HG03064 (cell line): ENCODE data around the gene USP2.

Experiments used
- ATAC-seq: cut with Tn5 transposase; IDR thresholded peaks from one replicate; pipeline ENCODE4 v1.9.1; 2021; ENCODE audit warnings: low read depth; ENCODE audit not compliant: unreplicated experiment

USP2 gene, protein sequence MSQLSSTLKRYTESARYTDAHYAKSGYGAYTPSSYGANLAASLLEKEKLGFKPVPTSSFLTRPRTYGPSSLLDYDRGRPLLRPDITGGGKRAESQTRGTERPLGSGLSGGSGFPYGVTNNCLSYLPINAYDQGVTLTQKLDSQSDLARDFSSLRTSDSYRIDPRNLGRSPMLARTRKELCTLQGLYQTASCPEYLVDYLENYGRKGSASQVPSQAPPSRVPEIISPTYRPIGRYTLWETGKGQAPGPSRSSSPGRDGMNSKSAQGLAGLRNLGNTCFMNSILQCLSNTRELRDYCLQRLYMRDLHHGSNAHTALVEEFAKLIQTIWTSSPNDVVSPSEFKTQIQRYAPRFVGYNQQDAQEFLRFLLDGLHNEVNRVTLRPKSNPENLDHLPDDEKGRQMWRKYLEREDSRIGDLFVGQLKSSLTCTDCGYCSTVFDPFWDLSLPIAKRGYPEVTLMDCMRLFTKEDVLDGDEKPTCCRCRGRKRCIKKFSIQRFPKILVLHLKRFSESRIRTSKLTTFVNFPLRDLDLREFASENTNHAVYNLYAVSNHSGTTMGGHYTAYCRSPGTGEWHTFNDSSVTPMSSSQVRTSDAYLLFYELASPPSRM

DNA sequence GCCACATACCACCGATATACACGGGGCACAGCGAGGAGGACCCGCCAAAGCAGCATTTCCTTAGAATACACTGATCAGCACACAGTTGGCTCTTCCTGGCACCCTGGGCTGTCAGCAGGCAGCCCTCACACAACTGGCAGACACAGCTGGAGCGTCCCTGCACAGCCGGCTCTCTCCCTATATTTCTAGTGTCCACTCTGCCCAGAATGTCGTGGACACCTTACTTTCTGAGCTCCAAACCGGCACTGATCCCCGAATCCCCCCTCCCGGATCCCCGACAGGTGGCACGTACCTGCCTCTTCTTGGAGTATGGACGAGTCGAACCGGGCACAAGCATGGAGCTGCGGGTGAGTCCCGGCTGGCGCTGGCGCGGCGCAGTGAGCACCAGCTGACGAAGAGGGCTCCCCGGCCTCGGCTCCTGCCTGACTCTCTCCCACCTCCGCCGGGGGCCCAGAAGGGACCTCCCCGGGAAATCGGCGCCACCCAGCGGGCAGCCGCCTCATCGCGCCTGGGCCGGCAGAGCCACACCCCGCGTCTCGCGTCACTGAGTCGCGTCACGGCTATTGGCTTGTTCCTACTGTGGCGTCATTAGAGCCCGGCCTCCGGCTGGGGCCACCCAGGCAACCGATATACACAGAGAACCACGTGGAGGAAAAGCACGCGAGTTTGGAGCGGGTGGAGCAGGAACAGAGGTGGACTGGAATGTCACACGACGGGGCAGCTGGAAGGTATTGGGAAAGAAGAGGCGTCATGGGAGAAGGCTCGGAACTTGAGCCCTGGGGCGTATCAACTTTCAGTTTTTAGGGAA, at the start of gene USP2:
Gene USP2 (minus strand): TSS at position 510 of the 808 bp plus-strand sequence. CDS start 8,210 bp downstream, outside the sequence.
- ATAC-seq, result peak; percentile 94

DNA sequence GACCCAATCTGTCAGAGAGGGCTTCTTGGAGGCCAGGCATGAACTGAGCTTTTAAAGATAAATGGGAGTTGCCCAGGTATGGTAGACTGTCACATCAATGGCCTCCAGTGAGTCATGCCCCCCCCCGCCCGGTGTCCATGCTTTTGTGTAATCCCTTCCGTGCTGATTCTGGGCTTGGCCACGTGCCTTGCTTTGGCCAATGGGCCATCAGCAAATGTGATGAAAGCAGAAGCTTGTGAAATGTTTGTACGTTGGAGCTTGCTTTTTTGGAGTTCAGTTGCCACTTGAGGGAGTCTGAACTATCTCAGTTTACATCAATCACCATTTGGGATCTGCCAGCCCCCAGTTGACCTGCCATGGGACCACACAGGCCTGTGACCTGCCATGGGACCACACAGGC, 45.8 kb upstream of the USP2 start:
- ATAC-seq, result no peak

DNA sequence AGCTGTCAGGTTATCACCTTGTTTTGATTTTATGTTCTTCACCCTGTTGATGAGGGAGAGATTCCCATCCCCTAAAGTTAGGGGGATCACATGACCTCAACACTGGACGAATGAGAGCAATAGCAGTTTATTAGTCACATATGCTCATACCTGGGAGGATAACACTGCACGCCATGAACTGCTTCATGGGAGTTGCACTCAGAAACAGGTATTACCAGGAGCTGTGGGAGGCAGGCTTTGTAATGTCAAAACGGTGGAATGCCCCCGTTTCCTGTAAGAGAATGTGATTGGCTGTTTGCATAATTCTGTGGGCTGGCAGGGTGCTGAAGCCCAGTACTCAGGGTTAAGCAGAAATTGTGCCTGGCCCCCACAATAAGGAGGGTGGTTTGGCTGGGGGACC, 44.7 kb upstream of the USP2 start:
- no peak for ATAC-seq

DNA sequence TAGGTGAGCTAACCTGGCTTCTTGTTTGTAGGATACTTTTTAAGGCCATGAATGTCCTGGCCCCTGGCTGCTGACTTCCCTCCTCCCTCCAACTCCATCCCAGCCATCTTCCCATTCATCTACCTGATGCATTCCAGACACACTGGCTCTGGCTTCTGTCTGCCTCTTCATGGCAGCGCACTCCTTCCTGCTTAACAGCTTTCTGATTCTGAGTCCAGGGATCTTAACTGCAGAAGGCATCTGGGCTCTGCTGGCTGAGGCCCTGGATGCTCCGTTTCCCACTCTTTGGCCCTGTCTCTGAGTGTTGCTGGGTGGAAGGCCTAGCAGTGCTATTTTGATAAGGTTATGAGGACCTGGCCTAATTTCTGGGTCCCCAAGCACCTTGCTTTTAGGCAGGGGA, 43.3 kb upstream of the USP2 start:
- no peak for ATAC-seq

DNA sequence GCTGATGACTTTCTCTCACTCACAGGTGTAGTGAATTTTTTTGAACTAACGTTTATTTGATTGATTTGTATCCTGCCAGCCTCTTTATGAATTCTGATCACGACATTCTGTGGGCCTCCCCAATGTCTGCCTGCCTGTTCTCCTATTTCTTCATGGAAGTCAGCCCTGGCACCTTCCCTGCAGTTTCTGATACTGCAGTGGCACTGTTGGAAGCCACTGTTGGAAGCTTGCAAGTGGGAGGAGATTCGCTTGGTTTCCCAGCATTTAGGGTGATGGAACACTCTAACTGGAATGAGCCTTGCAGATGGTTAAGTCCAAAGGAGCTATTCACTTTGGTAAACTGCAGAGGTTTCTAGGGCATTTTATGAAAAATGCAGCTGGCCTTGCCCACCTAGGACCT, 42.8 kb upstream of the USP2 start:
- ATAC-seq, result no peak

DNA sequence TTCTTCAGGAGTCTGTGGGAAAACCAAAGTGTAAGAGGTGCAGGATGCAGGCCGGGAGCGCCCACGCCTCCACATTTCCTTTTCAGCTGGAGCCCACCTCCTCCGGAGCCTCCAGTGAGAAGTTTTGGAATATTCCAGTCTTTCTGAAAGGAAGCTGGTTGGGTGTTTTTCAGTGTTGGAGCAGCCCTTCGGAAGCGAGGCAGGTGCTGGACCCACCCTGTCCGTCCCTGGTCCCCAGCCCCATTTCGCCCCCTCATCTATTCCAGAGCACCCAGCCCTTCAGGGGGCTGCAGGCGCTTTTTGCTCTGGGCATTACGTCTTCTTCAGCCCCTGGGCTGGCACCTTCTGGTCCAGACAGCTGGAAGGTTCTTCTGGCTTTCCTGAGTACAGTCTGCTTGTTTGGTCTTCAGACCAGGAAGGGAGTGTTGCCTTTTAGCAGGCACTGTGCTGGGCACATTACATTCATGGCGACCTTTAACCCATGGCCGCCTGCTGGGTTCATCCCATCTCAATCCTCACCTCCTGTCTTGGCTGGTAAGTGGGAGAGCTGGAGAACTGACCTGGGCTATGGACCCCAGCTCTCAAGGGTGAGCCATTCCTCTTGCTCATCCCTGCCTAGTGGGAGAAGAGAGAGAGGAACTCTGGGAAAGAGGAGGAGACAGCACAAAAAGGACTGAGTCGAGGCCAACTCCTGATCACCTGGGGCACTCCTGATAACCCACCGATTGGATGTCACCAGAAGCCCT, 42.2 kb upstream of the USP2 start:
- no peak for ATAC-seq

DNA sequence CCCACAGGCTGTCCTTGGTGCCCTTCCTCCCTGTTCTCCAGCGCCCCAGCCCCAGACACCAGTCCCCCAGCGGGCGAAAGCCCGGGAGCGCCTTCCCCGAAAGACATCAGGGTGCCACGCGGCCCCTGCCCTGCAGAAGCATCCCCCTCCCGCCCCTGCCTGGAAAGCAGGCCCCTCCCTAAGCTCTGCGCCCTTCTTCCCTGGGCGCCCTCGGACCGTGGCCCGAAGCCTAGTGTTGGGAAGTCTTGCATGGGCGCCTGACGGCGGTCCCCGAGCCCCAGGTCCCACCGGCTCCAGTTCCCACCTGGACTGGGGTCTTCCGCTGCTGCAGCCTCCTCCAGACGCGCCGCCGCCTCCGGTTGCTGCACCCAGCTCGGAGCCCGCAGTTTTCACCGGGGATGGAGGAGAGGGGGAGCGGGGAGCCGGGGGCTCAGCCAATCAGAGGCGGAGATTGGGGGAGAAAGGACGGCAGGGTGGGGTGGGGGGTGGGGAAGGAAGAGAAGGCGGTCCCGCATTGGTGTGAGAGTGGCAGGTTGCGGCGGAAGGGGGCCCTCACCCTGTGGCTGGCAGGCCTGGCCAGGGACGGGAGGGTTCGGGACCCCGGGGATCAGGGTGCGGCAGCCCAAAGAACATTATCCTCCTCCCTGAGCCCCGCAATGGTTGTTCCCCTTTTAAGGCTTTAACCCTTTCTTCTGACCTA, 41.5 kb upstream of the USP2 start, which contains the start of gene THY1:
Gene THY1 (minus strand): TSS at position 364 of the 700 bp plus-strand sequence. CDS start 2,267 bp downstream, outside the sequence.
- no peak for ATAC-seq

DNA sequence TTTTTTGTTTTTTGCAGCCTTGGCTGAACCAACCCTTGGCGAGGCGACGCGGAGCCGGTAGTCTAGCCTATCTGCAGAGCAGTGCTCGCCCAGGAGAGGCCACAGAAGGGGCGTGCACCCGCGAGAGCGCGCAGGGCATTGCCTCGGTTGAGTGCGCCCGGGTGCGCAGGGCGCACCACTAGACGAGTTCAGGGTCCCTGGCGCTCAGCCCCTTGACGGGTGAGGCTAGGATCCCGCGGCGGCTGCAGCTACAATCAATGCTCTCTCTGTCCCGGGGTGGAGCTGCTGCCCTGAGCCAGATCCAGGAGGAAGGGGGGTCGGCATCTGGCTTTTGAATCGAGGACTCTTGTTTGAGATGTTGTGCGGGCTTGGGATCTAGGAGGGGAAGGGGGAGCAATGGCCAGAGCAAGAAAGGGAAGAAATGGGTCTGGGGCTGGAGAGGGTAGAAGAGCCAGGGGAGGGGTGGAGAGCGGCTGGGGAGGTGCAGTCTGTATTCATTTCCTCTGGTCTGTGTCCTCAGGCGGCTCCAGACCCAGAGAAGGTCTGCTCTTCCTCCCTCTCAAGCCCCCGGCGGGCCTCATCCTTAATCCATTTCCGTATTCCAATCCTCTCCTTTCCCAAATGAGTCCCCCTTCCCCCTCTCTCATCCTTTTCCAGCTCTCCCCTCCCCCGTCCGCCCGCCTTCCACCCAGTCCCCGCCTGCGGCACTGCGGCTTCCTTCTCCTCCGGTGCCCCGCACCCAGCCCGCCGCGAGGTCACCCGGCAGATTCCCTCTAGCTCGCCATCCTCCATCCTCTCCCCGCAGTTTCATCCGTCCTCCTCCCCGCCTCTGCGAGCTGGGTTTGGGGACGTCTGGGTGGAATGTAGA, 40.7 kb upstream of the USP2 start:
- no peak for ATAC-seq

DNA sequence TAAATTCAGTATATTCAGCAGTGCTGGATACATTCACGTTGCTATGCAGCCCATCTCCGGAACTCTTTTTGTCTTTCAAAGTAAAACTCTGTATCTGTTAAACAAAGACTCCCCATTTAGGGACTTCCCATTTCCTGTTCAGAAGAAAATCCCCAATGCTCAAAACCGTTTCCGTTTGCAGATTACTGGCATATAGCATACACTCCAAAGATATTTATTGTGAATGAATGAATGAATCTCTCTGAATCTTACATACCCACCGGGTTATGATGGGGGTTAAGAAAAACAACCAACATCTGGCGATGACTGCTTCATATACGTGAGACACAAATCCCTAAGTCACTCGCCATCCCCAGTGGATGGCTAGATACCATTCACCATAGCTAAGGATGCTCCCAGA, 39.9 kb upstream of the USP2 start:
- no peak for ATAC-seq

DNA sequence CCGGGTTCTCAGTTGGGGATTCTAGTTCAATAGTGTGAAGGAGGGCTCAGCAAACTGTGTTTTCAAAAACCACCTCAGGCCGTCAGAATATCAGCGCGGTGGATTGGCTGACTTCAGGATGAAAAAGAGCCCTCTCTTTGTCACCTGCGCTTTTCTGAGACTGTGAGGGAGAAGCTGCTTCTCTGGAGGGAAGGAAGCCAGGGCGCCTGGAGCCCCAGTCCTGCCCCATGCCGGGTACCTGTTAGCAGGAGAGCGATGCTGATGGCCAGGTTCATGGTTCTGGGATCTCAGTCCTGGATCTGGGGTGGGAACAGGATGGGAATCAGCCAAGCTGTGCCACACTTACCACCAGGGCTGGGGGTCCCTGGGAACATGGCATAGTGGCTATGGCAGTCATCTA, 39.1 kb upstream of the USP2 start:
- ATAC-seq, result no peak

DNA sequence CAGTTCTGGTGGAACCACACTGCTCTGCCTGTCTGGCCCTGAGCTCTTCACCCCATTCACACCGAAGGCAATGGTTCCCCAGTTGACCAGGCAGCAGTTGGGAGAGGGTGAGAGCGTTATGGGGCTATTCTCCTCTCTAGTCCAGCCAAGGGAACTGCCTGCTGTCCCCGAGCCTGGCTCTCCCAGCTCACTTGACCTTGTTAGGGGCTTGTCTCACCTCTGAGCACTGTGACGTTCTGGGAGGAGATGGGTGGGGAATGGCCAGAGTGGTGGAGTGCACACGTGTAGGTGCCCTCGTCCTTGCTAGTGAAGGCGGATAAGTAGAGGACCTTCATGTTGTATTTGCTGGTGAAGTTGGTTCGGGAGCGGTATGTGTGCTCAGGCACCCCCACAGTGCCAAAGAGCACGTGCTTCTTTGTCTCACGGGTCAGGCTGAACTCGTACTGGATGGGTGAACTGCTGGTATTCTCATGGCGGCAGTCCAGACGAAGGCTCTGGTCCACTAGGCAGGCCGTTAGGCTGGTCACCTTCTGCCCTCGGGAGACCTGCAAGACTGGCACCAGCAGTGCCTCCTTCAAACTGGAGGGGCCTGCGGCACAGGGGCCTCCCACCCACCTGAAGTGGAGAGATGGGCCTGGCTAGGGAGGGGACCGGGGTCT, 38.5 kb upstream of the USP2 start:
- no peak for ATAC-seq

DNA sequence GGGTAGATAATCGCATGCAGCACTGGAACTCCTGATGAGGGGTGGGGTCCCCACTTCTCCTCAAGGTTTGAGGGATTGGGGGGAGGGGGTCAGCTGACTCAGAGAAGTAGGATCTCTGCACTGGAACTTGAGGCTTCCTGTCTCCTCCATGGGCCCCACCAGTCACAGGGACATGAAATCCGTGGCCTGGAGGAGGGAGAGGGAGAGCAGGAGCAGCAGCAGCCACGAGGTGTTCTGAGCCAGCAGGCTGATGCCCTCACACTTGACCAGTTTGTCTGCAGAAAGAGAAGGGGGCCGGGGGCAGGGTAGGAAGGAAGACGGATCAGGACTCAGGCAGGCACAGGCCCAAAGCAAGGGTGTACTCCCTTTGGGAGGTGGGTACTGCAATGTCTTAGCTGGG, 37.8 kb upstream of the USP2 start:
- ATAC-seq, result no peak

DNA sequence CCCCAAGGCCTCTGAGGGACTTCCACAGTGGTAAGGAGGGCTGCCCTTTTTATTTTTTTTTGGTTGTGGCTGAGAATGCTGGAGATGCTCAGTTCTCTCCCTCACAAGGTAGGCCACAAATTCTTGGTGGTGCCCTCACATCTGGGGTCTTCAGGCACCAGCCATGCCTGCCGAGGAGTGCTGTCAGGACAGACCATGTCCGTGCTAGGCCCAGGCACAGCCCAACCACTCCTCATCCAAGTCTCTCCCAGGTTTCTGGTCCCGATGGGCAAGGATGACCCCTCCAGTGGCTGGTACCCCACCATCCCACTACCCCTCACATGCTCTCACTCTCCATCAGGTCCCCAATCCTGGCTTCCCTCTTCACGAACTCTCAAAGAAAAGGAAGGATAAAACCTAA, 37.3 kb upstream of the USP2 start:
- ATAC-seq, result no peak

DNA sequence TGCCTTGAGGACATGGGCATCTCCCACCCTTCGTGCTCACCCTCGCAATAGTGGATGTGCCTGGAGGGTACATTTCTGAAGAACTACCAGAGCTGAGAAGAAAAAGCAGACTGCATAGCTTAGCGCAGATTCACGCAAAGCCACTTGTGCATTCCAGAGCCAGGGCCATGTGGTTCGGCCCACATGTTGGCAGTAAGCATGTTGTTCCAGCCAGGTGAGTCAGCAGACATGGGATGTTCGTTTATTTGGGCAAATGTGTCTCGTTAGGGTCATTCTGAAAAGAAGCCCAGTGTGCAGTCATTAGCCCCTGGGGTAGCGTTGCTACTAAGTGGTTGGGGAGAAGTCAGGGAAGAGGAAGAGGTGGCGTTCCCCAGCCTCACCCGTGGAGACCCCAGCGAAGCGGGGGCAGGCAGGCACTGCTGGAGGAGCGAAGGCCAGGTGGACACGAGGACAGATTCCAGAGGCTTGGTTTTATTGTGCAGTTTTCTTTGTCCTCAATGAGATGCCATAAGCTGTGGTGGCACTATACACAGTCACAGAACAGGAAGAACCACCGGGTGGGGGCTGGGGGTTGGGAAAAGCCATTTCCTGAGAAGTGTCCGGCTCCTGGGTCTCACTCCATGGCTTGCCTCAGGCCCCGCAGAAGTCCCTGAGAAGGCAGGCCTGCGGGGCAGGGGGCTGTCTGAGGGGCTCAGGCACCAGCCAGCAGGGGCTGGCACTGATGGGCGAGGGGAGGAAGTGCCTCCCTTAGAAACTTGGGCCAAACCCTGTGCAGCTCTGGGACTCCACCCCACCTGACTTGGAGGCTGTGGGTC, 36.4 kb upstream of the USP2 start:
- no peak for ATAC-seq

DNA sequence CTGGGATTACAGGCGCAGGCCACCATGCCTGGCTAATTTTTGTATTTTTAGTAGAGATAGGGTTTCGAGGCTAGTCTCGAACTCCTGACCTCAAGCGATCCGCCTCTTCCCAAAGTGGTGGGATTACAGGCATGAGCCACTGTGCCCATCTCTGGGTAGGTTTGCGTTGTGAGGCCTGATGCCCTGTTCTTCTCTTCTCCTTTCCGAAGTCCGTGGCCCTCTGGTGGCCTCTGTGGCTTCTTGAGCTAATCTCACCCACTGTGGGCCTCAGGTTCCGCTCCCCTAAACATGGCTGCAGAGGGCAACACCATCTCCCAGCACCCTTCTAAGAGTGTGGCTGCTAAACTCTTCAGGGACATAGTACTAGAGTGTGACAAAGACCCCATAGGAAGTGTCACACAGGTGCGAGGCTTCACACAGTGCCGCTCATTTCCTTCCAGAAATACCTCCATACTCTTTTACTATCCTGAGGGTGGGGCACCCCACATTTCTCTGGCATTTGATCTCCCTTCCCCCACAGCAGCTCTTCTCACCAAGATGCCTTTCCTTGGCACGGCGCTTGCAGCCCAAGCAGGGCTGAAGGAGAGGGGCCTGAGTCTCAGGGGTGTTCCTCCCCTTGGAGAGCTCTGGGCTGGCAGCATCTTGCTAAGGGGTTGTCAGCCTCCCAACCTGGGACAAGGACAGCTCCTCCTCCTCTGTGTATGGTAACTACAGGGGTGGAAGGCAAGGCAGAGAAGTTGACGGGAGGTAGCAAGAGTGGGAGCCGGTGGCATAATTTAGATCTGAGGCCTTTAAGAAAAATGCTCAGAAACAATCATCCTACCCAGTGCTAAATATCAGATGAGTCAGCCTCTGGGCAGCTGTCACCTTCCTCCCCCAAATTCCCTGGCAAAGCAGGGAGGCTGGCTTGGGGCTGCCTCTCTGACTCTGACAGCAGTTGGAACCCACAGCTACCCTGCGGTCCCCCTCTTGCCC, 35.4 kb upstream of the USP2 start:
- no peak for ATAC-seq

DNA sequence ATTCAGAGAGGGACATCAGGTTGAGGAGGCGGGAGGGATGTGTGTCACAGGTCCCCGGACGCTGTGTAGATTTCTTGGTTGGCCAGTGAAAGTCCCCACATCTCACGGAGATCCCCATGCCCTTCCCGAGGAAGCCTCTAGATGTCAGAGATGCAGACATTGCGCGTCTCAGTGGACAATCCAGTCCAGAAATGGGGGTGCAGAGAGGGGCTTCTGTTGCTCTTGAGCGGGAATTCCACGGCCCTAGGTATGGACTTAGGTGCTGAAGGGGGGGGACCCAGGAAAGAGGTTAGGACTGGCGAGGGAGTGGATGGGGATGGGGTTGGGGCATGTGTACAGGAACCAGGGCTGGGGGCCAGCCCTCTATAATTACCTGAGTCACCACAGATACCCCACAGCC, 34.5 kb upstream of the USP2 start:
- no peak for ATAC-seq

DNA sequence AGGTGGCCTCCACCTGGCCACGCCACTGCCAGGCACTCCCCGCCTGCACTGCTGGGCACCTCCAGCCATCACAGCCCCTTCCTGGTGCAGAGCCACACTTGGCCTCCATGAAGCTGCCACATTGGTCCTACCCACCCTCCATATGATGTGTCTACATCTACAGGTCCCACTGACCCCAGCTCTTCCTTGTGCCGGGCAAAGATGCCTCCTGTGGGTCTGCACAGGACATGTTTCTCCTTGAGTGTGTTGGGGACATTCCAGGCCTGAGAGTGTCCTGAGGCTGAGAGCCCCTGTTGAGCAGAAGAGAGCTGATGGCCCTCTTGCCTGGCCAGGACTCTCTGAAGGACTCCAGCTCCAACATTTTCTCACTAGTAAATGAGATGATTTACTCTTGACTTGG, 34.0 kb upstream of the USP2 start:
- ATAC-seq, result no peak
